Inferior parietal cortex (tissue), 1 donor: ENCODE measurements around the gene TMEM69.
"Not testable (repeated sequence)": the region's sequence is repeated elsewhere in the genome, so short reads cannot be mapped to it uniquely, and the experiment has no call there.

Source experiments
- DNase-seq: peaks from one replicate; pipeline ENCODE4 v3.0.0-alpha.2; 2016; ENCODE audit errors: extremely low spot score

TMEM69 gene

GRCh38 chr1:45677751-45678245 lies 10.2 kb upstream of the TMEM69 start:
- no peak for DNase-seq

GRCh38 chr1:45678489-45678888 lies 9.5 kb upstream of the TMEM69 start:
- DNase-seq, result no peak

- DNase-seq, result no peak
These were observed 8.9 kb upstream of the TMEM69 start for GRCh38 chr1:45679123-45679522.

GRCh38 chr1:45682942-45683341 lies 5.0 kb upstream of the TMEM69 start:
- no peak for DNase-seq

GRCh38 chr1:45684402-45684801 lies 3.6 kb upstream of the TMEM69 start:
- DNase-seq, result no peak

GRCh38 chr1:45685308-45686014 lies 2.5 kb upstream of the TMEM69 start:
- no peak for DNase-seq

GRCh38 chr1:45686015-45686287 lies 2.0 kb upstream of the TMEM69 start:
- peak; percentile 68 for DNase-seq

- DNase-seq, result peak; percentile 93
These were observed 1.5 kb upstream of the TMEM69 start, which contains the start of gene GPBP1L1 for GRCh38 chr1:45686288-45687013. GPBP1L1 (minus strand) TSS chr1:45686533; CDS start chr1:45659087, 27,446 bp downstream.

GRCh38 chr1:45687014-45687753 lies 797 bp upstream of the TMEM69 start:
- peak; percentile 98 for DNase-seq

GRCh38 chr1:45693811-45694210 lies 5.8 kb downstream of the TMEM69 start:
- not testable (repeated sequence) for DNase-seq

- no peak for DNase-seq
These were observed 6.8 kb downstream of the TMEM69 start for GRCh38 chr1:45694823-45695222.

GRCh38 chr1:45704637-45705036 lies 16.7 kb downstream of the TMEM69 start:
- DNase-seq, result no peak

GRCh38 chr1:45713711-45714110 lies 25.7 kb downstream of the TMEM69 start:
- DNase-seq, result no peak

- DNase-seq, result no peak
These were observed 28.7 kb downstream of the TMEM69 start for GRCh38 chr1:45716700-45717099.

- DNase-seq, result not testable (repeated sequence)
These were observed 29.4 kb downstream of the TMEM69 start for GRCh38 chr1:45717386-45717785.

- no peak for DNase-seq
These were observed 30.3 kb downstream of the TMEM69 start for GRCh38 chr1:45718289-45718688.

- DNase-seq, result no peak
These were observed 33.2 kb downstream of the TMEM69 start for GRCh38 chr1:45721207-45721606.

GRCh38 chr1:45722809-45723208 lies 34.8 kb downstream of the TMEM69 start:
- no peak for DNase-seq

- DNase-seq, result no peak
These were observed 35.4 kb downstream of the TMEM69 start for GRCh38 chr1:45723248-45723930.

- not testable (repeated sequence) for DNase-seq
These were observed 38.0 kb downstream of the TMEM69 start for GRCh38 chr1:45726007-45726406.

- no peak for DNase-seq
These were observed 42.2 kb downstream of the TMEM69 start for GRCh38 chr1:45730075-45730779.
